Measurements from ENCODE around the gene CPLX1.

DNA sequence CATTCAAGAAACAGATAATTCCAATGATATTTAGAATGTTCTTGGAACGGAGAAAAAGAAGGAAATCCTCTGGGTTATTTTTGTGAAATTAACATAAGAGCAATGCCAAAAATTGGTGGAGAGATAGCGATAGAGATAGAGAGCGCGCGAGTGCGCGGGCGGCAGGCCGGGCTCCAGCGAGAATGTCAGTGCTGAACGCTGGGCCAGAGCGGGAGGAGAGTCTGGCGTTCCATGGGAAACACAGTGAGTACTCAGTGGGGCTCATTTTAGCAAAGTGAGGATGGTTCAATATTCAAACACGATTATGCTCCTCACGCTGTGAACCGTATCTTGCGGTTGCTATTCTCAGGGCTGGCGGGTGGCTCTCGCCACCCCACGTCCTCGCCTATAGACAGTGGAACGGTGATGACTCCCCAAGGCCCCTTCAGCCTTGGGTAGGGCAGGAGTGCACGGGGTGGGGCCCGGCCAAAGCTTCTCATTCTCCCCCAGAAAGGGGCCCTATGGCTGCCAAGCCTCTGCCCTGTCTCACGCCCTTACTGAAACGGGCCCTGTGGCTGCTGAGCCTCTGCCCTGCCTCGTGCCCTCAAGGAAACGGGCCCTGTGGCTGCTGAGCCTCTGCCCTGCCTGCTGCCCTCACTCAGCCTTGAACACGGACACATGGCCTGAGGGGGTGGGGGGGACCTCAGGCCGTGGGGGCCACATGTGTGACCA lies 16.9 kb downstream of the CPLX1 start:
- TF ChIP-seq CTCF (IDR thresholded peaks at IDR 0.05) (no peak), POLR2A (IDR thresholded peaks at IDR 0.05) (no peak)

Data from testis (tissue), 2 donors.